GM18507 (cell line): Measurements from ENCODE around the gene EDC3.
"Not testable (repeated sequence)": the region's sequence is repeated elsewhere in the genome, so short reads cannot be mapped to it uniquely, and the experiment has no call there.

Experiments
- DNase-seq: peaks from one replicate; pipeline ENCODE4 v3.0.0; 2011; ENCODE audit warnings: low read depth; ENCODE audit not compliant: insufficient read length; ENCODE audit errors: extremely low spot score
- FAIRE-seq: peaks from 2 replicates; lab custom pipeline; 2011; peaks lifted over from hg19 to GRCh38; lab: Jason Lieb, UNC

Gene EDC3

DNA sequence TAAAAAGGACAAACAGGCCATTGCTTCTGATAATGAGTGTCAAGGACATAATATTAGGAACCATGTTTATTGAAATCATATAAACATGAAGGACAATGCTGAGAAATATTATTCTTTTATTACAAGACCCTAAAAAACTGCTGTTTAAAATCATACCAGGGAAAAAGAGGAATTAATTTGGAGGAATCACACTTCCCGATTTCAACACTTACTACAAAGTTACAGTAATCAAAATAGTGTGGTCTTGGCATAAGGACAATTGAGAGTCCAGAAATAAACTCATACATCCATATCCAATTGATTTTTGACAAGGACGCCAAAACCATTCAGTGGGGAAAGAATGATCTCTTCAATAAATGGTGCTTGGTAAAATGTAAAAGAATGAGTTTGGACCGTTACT lies 16.5 kb upstream of the EDC3 start:
- no peak for DNase-seq
- no peak for FAIRE-seq

DNA sequence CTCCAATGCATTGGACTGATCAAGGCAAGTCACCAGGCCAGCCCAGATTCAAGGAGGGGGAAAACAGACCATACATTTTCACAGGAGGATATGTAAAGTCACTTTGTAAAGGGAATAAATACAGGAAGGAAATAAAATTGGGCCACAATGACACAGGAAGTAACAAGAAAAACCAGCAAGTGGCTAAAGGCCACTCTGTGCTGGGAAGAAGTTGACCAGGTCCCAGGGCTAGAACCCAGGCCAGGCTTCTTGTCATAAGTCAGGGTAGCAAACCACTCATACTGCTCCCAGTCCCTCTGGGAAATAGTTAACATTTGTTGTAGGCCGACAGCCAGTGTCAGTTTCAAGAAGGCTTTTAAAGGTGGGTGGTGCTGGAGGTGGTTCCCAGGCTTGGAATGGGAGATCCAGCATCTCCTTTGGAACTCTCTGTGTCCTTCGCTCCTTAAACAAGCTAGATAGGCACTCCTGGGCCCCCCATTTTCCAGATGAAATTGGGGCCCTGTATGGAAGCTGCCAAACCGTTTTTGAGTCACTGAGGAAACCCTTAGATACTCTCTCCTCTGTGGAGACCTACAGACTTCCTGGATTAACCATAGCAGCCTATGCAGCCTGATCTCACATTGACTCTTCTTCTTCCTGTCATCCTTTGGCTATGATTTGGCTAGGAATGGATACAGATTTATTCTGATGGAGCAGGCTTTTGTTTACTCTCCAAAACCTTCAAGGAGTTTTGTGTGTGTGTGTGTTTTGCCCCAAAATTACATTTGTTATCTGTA lies 14.7 kb upstream of the EDC3 start:
- FAIRE-seq = no peak
- DNase-seq = no peak

DNA sequence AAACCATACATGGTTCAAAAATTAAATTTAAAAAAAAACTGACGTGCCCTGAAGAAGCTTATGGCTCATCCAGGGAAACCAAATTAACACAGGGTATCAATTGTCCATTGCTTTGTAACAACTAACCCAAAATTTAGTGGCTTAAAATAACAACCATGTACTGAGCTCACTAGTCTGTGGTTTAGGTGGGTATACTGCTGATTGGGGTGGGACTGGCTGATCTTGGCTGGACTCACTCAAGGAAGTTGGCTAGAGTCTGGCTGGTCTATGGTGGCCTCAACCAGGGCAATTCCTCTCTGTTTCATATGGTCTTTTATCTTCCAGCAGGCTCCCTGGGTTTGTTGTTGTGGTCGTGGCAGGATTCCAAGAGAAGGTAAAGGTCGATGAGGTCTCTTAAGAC lies 14.1 kb upstream of the EDC3 start:
- no peak for FAIRE-seq

DNA sequence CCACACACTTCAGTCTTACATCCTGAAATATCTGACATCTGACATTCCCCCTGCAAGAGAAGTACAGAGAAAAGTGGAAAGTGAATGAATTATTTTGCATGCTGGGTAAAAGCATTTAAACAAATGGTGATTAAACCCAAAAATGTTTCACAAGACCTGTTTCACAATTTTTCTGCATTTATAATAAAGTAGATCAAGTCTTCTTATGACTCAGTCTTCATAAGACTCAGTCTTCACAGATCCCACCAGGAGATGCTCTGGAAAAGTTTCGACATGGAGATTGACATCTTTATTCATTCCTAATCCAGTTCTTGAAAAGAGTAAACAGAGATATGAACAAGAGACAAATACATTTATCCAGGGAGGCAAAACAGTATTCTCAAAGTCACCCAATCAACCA lies 13.2 kb upstream of the EDC3 start:
- DNase-seq (no peak), FAIRE-seq (no peak)

More for the DNA sequence above, 14.1 kb upstream of the EDC3 start:
- DNase-seq = no peak

DNA sequence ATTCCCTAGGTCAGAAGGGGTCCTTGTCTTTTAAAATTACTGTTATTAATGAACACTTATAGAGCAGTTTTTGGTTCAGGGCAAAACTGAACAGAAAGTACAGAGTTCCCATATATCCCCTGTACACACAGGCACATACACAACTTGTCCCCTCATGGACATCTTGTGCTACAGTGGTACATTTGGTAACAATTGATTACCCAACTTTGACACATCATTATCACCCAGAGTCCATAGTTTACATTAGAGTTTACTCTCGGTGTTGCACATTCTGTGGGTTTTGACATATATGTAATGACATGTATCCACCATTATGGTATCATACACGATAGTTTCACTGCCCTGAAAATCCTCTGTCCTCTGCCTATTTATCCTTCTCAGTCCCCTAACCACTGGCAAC lies 984 bp upstream of the EDC3 start:
- FAIRE-seq (no peak), DNase-seq (no peak)

DNA sequence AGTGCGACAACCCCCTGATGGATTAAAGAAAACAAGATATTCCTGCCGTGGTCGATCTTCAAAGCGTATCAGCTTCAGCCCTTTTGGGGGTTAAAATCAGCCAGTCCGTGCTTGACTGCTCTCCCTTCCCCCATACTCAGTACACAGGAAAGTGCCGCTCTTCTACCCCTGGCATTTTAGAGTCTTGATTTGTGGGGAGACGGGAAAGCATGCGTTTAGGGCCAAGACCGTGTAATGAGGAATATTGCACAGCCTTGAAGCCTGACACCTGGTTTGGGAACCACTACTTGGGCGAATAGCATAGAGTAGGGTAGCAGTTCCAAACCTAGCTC lies 540 bp upstream of the EDC3 start:
- no peak for FAIRE-seq
- no peak for DNase-seq

DNA sequence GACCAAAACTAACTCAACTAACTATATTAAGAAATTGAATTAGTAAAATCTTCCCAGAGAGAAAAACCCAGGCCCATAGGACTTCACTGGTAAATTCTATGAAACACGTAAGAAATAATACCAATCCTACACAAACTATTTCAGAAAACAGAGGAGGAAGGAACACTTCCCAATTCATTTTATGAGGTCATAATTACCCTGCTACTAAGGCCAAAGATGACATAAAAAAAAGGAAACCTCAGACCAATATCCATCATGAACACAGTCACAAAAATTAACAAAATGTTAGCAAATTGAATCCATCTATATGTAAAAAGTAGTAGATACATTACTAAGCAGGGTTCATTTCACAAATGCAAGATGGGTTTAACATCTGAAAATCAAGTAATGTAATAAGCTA lies 3.5 kb downstream of the EDC3 start:
- DNase-seq (no peak), FAIRE-seq (no peak)

DNA sequence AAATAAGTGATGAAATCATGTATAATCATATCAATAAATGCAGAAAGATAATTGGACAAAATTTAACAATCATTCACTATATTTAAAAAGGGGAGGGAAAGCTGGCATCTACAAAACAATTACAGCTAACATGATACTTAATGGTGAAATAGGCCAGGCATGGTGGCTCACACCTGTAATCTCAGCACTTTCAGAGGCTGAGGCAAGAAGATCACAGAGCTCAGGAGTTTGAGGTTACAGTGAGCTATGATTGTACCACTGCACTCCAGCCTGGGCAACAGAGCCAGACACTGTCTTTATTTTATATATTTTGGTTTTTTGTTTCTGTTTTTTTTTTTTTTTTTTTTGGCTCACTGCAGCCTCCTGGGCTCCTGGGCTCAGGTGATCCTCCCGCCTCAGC lies 12.1 kb downstream of the EDC3 start:
- DNase-seq = no peak
- FAIRE-seq = no peak

DNA sequence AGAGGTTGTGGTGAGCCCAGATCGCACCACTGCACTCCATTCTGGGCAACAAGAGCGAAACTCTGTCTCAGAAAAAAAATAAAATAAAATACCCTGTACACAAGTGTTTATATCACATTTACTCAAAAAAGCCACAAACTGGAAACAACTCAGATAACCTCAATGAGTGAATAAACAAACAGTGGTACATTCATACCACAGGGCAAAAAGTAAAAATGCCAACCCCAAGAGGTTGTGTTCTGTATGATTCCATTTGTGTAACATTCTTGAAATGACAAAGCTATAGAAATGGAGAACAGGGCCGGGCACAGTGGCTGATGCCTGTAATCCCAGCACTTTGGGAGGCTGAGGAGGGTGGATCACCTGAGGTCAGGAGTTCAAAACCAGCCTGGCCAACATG lies 12.9 kb downstream of the EDC3 start:
- FAIRE-seq (no peak), DNase-seq (no peak)

DNA sequence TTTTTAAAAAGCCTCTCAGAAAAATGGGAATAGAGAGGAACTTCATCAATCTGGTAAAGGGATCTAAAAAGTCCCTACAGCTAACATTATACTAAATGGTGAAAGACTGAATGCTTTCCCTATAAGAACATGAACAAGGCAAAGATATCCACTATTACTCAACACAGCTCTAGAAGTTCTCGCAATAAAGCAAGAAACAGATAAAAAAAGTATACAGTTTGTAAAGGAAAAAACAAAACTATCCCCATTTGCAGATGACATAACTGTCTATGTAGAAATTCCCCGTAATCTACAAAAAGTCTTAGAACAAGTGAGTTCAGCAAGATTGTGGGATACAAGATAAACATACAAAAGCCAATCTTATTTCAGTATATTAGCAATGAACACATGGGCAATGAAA lies 15.4 kb downstream of the EDC3 start:
- FAIRE-seq = no peak

DNA sequence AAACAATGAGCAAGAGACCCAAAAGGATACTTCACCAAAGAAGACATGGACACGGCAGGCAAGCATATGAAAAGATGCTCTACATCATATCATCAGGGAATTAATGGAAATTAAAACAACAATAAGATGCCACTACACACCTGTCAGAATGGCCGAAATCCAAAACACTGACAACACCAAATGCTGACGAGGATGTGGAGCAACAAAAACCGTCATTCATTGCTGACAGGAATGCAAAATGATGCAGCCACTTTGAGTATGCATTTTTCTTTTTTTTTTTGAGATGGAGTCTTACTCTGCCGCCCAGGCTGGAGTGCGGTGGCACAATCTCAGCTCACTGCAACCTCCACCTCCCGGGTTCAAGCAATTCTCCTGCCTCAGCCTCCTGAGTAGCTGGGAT lies 19.0 kb downstream of the EDC3 start:
- FAIRE-seq (no peak), DNase-seq (no peak)

More for the DNA sequence above, 15.4 kb downstream of the EDC3 start:
- DNase-seq = no peak

DNA sequence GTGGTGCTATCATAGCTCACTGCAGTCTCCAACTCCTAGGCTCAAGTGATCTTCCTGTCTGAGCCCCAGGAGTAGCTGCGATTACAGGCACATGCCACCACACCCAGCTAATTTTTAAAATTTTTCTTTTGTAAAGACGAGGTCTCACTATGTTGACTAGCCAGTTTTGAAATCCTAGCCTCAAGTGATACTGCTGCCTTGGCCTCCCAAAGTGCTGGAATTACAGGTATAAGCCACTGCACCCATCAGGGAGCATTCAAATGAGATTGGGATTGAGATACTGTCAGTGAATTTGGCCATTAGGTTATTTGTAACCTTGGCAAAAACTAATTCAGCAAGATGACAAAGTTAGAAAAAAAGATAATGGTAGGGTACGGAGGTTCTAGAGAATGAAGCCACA lies 21.7 kb downstream of the EDC3 start:
- FAIRE-seq = no peak
- no peak for DNase-seq

DNA sequence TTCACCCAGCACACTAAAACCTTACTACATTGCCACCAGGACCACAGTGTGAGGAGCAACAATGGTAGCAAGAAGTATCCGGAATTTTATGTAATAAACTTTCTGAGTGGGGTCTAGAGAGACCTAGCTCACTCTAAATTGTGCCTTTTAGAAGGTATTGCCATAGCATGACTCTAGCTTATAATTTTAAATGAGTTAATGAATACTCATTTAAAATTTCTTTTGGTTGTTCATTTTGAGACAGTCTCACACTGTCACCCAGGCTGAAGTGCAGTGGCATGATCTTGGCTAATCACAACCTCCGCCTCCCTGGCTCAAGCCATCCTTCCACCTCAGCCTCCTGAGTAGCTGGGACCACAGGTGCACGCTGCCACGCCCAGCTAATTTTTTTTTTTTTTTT lies 26.2 kb downstream of the EDC3 start:
- DNase-seq (no peak), FAIRE-seq (no peak)

DNA sequence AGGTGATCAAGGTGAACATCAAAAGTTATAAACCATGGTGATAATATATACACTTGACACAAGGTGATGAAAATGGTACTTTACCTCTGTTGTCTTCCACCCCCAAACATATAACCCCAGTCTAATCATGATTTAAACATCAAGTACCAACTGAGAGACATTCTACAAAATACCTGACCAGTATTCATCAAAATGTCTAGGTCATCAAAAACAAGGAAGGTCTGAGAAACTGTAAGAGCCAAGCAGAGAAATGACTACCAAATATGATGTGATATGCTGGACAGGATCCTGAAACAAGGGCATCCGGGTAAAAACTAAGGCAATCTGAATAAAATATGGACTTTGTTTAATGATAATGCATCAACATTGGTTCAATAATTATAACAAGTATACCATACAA lies 27.8 kb downstream of the EDC3 start:
- FAIRE-seq (no peak), DNase-seq (no peak)

DNA sequence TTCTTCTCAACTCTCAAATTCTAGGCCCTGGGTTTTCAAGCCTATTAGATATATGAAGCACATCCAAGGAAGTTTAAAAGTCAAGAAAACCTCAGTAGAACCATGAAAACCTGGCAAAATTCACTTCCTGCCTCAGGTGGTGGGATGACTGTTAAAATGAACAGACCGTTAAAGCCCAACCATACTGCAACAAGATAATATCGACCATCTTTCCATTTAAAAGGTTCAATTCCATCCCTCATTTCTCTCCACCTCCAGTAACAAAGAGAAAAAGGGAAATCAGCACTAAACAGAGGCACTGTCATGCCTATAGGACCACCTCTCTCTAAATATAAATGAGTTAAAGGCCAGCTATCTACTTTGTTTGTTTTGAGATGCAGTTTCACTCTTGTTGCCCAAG lies 31.2 kb downstream of the EDC3 start:
- DNase-seq (no peak), FAIRE-seq (no peak)

DNA sequence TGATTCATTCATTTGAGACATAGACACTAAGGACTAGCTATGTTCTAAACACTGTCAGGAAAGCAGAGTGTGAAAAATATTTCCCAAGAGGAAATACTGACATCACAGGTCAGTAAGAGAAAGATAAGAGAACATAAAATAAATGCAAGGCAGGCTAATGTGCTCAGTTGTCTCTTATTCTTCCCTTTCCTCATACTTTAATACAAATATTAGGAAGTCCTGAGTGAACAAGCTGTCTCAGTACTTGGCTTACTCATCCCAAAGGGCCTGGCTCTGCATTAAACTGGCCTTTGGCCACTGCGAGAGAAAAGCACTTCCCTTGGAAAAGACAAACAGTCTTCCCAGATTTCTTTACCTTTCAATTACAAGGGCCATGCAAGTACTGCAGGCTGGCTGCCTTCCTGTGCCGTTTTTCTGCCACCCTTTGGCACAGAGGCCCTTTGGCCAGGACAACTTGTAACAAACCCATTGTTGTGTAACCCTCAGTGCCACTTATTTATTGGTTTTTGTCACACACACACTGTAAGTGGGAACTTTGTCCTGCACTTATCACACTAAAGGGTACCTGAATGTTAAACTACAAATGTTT lies 31.7 kb downstream of the EDC3 start:
- FAIRE-seq (no peak), DNase-seq (no peak)

DNA sequence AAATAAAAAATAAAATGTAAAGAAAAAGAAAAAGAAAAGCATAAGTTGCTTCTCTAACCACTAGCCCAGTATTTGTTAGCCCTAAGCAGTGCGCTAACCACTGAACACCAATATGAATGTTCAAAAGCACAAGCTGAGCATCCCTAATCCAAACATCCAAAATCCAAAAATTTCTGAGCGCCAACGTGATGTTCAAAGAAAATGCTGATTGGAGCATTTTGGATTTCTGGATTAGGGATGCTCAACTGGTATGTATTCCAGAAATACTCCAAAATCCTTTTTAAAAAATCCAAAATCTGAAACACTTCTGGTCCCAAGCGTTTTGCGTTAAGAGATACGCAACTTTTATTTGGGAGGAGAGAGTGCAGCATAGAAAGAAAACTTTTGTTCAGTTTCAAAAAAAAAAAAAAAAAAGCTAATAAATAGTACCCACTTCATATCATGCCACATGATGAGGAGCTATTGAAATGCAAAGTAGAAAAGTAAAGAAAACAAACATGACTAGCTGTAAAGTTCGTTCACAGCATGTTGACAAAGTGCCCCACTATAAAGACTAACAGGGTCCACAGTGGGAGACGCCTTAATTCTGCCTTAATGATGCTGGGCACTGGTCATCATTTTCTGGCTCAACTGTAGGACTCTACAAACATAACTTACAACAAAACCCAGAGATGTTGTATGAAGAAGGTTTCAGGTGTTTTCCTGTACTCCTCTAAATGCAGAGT lies 32.4 kb downstream of the EDC3 start:
- DNase-seq (no peak), FAIRE-seq (no peak)

DNA sequence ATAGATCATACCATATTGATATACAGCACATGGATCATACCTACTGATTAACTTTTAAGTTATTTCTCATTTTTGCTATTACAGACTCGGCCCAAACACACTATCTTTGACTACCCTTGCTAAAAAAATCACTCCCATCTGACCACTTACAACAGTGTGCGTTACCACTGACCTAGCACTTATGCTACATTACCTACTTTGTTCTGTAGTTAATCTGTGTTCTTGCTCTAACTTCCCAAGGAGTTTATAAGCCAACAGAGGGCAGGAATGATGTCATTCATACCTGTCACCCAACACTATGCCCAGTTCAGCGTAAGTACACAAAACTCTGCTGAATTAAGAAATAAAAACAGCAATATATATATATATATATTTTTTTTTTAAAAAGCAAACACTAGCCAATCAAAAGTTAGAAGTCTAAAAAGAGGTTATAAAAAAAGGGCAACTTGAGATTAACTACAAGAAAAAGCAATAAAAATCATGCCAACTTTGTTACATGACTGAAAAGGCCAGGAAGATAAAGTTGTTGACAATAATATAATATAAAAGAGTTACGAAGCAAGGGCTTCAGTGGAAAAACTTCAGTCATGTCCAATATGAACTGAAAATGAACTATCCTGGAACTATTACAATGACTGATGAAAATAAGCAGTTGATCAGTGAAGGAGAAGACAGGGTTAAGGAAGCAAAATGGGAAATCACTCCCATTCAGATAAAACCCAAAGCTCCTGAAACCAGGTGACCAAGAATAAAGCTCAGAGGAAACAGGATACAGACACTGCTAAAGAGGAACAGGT lies 33.6 kb downstream of the EDC3 start:
- FAIRE-seq = no peak
- no peak for DNase-seq

DNA sequence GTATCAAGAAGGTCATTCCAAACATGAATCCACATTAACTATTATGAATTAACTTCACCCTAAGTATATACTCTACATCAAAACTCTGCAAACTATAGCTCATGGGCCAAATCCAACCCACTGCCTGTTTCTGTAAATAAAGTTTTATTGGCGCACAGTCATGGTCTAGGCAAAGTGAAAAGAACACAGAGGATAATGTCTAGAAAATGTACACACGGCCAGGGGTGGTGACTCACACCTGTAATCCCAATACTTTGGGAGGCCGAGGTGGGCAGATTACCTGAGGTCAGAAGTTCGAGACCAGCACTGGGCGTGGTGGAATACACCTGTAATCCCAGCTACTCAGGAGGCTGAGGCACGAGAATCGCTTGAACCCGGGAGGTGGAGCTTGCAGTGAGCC lies 34.5 kb downstream of the EDC3 start:
- FAIRE-seq, DNase-seq: not testable (repeated sequence)

DNA sequence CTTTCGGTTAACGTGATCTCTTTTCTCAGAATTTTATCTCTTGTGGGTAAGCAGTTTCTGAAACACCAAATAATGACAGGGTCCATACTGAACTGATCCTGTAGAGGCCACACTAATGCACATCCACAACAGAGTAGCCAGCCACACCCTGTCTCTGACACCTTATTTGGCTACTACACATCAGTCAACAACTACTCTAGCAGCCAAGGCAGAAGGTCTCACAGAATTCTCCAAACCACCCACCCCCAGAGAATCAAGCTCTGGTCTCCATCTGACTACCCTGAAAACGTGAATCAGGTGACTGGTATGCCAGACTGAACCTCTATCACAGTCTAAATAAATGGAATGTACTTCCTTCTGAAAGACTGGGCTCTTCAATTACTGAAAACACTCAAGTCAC lies 38.0 kb downstream of the EDC3 start:
- DNase-seq (no peak), FAIRE-seq (no peak)
